CD14-positive monocyte (primary cell): ENCODE measurements around the gene IFNL1. TPM values are rescaled to one million over a fixed set of nuclear protein-coding genes. Genes with fewer than 3 reads are reported as not detected.

Source experiments
- DNase-seq, 3 donors: peaks; one replicate each; pipeline ENCODE4 v3.0.0-alpha.2; 2011 to 2022
- H2AFZ ChIP-seq: 2 replicates; pipeline ENCODE4 v1.6.0; 2012; ENCODE audit warnings: mild to moderate bottlenecking, low read depth, low read length, inconsistent platforms; ENCODE audit not compliant: insufficient read depth, poor library complexity, severe bottlenecking
- H3K27ac ChIP-seq, 2 donors: 1 replicate in 1 of 2; 2 replicates in 1 of 2; pipeline ENCODE4 v1.5.1; 2012 to 2013; ENCODE audit warnings: low read length in 2 of 2, control low read depth in 1 of 2, inconsistent platforms in 1 of 2, low read depth in 1 of 2, mild to moderate bottlenecking in 1 of 2
- H3K27me3 ChIP-seq, 2 donors: one replicate each; pipeline versions ENCODE4 v1.6.0 to v1.6.1; 2011 to 2013; ENCODE audit warnings: low read length in 2 of 2; ENCODE audit not compliant: control insufficient read depth in 2 of 2, insufficient read depth in 2 of 2
- H3K36me3 ChIP-seq, 2 donors: replicated peaks in 1 of 2; 1 replicate in 1 of 2; 2 replicates in 1 of 2; pipeline versions ENCODE4 v1.5.1 to v1.6.1; 2012 to 2013; ENCODE audit warnings: low read length in 2 of 2, control low read depth in 1 of 2, inconsistent platforms in 1 of 2, mild to moderate bottlenecking in 1 of 2; ENCODE audit not compliant: insufficient read depth in 2 of 2, control insufficient read depth in 1 of 2
- H3K4me1 ChIP-seq, 2 donors: 1 replicate in 1 of 2; 2 replicates in 1 of 2; pipeline versions ENCODE4 v1.5.1 to v1.6.1; 2012 to 2013; ENCODE audit warnings: low read length in 2 of 2, control low read depth in 1 of 2, inconsistent platforms in 1 of 2, mild to moderate bottlenecking in 1 of 2, moderate library complexity in 1 of 2; ENCODE audit not compliant: insufficient read depth in 2 of 2, control insufficient read depth in 1 of 2
- H3K4me2 ChIP-seq: replicated peaks from 2 replicates; pipeline ENCODE3; 2012; ENCODE audit warnings: low read length, moderate library complexity, mild to moderate bottlenecking; ENCODE audit not compliant: poor library complexity, severe bottlenecking; ENCODE audit errors: extremely low read depth
- H3K4me3 ChIP-seq, 3 experiments: fragments of 200-600 bp in 1 of 3; sonication (generic) in 1 of 3; replicated peaks in 1 of 3; 1 replicate in 2 of 3; 2 replicates in 1 of 3; pipeline ENCODE4 v1.5.1; 2011 to 2013; ENCODE audit warnings: low read length in 3 of 3, mild to moderate bottlenecking in 3 of 3, control low read depth in 2 of 3, low read depth in 2 of 3, inconsistent platforms in 1 of 3, moderate library complexity in 1 of 3
- H3K79me2 ChIP-seq: 2 replicates; pipeline ENCODE4 v1.6.0; 2012; ENCODE audit warnings: mild to moderate bottlenecking, control low read depth, inconsistent platforms, low read length, moderate library complexity; ENCODE audit not compliant: insufficient read depth
- H3K9ac ChIP-seq: 2 replicates; pipeline ENCODE4 v1.6.0; 2017; ENCODE audit warnings: low read length, mild to moderate bottlenecking; ENCODE audit not compliant: insufficient read depth, poor library complexity, severe bottlenecking
- H3K9me3 ChIP-seq, 2 donors: replicated peaks in 1 of 2; 1 replicate in 1 of 2; 2 replicates in 1 of 2; pipeline versions ENCODE4 v1.5.1 to v1.6.1; 2012 to 2013; ENCODE audit warnings: low read length in 2 of 2, control low read depth in 1 of 2; ENCODE audit not compliant: control insufficient read depth in 1 of 2, insufficient read depth in 1 of 2
- H4K20me1 ChIP-seq: 2 replicates; pipeline ENCODE4 v1.6.0; 2012; ENCODE audit warnings: mild to moderate bottlenecking, low read length, control low read depth, moderate library complexity; ENCODE audit not compliant: insufficient read depth
- H3K27ac Mint-ChIP-seq, 7 donors: one replicate each; pipeline ENCODE4 v1.8.0; 2020; ENCODE audit warnings: mild to moderate bottlenecking in 7 of 7, mixed read lengths in 7 of 7, moderate library complexity in 6 of 7, inconsistent platforms in 2 of 7
- H3K27me3 Mint-ChIP-seq, 3 donors: one replicate each; pipeline ENCODE4 v1.8.0; 2021 to 2022; ENCODE audit warnings: low read depth in 3 of 3, mild to moderate bottlenecking in 3 of 3, mixed read lengths in 3 of 3, moderate library complexity in 3 of 3, inconsistent platforms in 1 of 3
- H3K36me3 Mint-ChIP-seq, 2 donors: one replicate each; pipeline ENCODE4 v1.8.0; 2020; ENCODE audit warnings: mixed read lengths in 2 of 2, inconsistent platforms in 1 of 2, mild to moderate bottlenecking in 1 of 2
- H3K4me1 Mint-ChIP-seq: one replicate; pipeline ENCODE4 v1.8.0; 2020; ENCODE audit warnings: mild to moderate bottlenecking, mixed read lengths
- H3K4me3 Mint-ChIP-seq, 2 donors: one replicate each; pipeline ENCODE4 v1.8.0; 2020; ENCODE audit warnings: mild to moderate bottlenecking in 2 of 2, mixed read lengths in 2 of 2, moderate library complexity in 1 of 2
- H3K9me3 Mint-ChIP-seq, 7 donors: one replicate each; pipeline ENCODE4 v1.8.0; 2020 to 2022; ENCODE audit warnings: mixed read lengths in 7 of 7, mild to moderate bottlenecking in 6 of 7, moderate library complexity in 6 of 7, inconsistent platforms in 2 of 7
- WGBS: methylation state at CpG from one replicate; pipeline ENCODE4 v1.1.5; 2013; ENCODE audit warnings: missing lambda C conversion rate; ENCODE audit not compliant: insufficient coverage; 5-methylcytosine and 5-hydroxymethylcytosine counted together
- intact Hi-C, 2 donors: fragments of 100-400 bp; cut with micrococcal nuclease; formaldehyde crosslinking; loops; one replicate each; pipeline versions ENCODE4 v1.15.0 to v1.15.1; 2023
- polyA plus RNA-seq, 3 donors: library from polyadenylated mRNA; depleted of rRNA in 1 of 3; unstranded in 2 of 3; stranded (reverse) in 1 of 3; fragments of 300-500 nt in 2 of 3; fragments of >200 nt in 1 of 3; fragmentation: Illumina TruSeq in 2 of 3; gene quantifications; 1 replicate in 2 of 3; 2 replicates in 1 of 3; pipeline ENCODE4 v1.2.3, GENCODE V29; 2012 to 2021
- TF ChIP-seq, protein P1 (sequence below): fragments of 200-600 bp; IDR thresholded peaks from one replicate; pipeline ENCODE4 v1.8.0; 2022; ENCODE audit warnings: antibody characterized with exemption, mild to moderate bottlenecking

The IFNL1 gene
- polyA plus RNA-seq, 3 donors: not detected

DNA sequence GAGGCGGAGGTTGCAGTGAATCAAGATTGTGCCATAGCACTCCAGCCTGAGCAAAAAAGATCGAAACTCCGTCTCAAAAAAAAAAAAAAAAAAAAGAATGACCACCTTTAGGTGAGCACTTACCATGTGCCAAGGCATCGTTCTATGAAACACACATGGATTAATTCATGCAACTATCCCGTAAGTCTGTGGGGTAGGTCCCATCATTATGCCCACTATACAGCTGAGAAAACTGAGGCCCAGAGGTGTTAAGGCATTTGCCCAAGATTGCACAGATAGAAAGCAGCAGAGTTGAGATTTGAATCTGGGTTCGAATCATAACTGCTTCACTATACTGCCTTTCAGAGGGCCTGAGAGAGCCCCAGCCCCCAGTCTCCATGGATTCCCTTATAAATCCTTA is 37.3 kb downstream of the IFNL1 start:
- Histone ChIP-seq H3K4me3 (peak overlapping the region in 1 of 3 experiments; percentile 34), H3K9ac (no peak overlapping the region), H2AFZ (no peak overlapping the region), H3K36me3 (peaks cover 23 to 44% of the 10 kb centered on the region in 2 donors), H3K79me2 (peaks cover 77% of the 10 kb centered on the region), H3K27ac (no peak overlapping the region), H3K27me3 (no peaks in the 10 kb centered on the region), H3K4me2 (peak overlapping the region; percentile 34), H3K9me3 (no peaks in the 10 kb centered on the region), H4K20me1 (peaks cover 49% of the 10 kb centered on the region), H3K4me1 (peaks cover 46 to 77% of the 10 kb centered on the region in 2 donors)
- peaks cover 34 to 49% of the 10 kb centered on the region in 2 donors for H3K36me3 Mint-ChIP-seq
- 96% methylated on average over 5 of the region's 6 CpGs for WGBS
- peak overlapping the region in 1 of 2 donors; percentile 12 for H3K4me3 Mint-ChIP-seq
- peaks cover 64% of the 10 kb centered on the region for H3K4me1 Mint-ChIP-seq
- peaks cover 0 to 3% (median 2%) of the 10 kb centered on the region in 3 donors for H3K27me3 Mint-ChIP-seq
- H3K27ac Mint-ChIP-seq: peak overlapping the region in 4 of 7 donors; percentile 54 to 85 (median 73)
- peaks cover 0 to 7% (median 4%) of the 10 kb centered on the region in 7 donors for H3K9me3 Mint-ChIP-seq
- intact Hi-C loops: no loop called here
- TF ChIP-seq, protein P1, sequence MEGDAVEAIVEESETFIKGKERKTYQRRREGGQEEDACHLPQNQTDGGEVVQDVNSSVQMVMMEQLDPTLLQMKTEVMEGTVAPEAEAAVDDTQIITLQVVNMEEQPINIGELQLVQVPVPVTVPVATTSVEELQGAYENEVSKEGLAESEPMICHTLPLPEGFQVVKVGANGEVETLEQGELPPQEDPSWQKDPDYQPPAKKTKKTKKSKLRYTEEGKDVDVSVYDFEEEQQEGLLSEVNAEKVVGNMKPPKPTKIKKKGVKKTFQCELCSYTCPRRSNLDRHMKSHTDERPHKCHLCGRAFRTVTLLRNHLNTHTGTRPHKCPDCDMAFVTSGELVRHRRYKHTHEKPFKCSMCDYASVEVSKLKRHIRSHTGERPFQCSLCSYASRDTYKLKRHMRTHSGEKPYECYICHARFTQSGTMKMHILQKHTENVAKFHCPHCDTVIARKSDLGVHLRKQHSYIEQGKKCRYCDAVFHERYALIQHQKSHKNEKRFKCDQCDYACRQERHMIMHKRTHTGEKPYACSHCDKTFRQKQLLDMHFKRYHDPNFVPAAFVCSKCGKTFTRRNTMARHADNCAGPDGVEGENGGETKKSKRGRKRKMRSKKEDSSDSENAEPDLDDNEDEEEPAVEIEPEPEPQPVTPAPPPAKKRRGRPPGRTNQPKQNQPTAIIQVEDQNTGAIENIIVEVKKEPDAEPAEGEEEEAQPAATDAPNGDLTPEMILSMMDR: no peak
- DNase-seq: no peak

DNA sequence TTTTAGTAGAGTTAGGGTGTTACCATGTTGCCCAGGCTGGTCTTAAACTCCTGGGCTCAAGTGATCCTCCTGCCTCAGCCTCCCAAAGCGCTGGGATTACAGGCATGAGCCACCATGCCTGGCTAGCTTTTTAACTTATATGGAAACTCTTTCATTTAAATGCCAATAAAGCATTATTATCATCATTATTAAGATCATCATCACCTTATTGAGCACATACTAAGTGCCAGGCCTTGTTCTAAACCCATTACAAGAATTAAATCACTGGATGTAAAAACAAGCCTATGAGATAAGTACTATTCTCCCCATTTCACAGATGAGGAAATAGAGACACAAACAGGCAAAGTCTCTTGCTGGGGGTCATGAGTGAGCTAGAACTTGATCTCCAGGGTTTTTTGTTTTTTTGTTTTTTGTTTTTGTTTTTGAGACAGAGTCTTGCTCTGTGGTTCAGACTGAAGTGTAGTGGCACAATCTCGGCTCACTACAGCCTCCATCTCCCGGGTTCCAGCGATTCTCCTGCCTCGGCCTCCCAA is 38.3 kb downstream of the IFNL1 start:
- H3K4me3 Mint-ChIP-seq: peak overlapping the region; percentile 98 to 99
- DNase-seq: no peak
- no CpG with 5 or more reads among the region's 5 CpGs for WGBS
- Histone ChIP-seq H3K4me1 (peaks cover 50 to 75% of the 10 kb centered on the region in 2 donors), H3K4me3 (peak overlapping the region; percentile 93 to 98 (median 96)), H3K4me2 (peak overlapping the region; percentile 87), H2AFZ (no peak overlapping the region), H3K9me3 (no peaks in the 10 kb centered on the region), H3K27ac (peak overlapping the region; percentile 94), H4K20me1 (peaks cover 39% of the 10 kb centered on the region), H3K79me2 (peaks cover 80% of the 10 kb centered on the region), H3K9ac (peak overlapping the region; percentile 84), H3K27me3 (no peaks in the 10 kb centered on the region), H3K36me3 (peaks cover 14 to 34% of the 10 kb centered on the region in 2 donors)
- intact Hi-C loops: no loop called here
- peaks cover 26 to 40% of the 10 kb centered on the region in 2 donors for H3K36me3 Mint-ChIP-seq
- peaks cover 0 to 3% (median 2%) of the 10 kb centered on the region in 3 donors for H3K27me3 Mint-ChIP-seq
- peaks cover 55% of the 10 kb centered on the region for H3K4me1 Mint-ChIP-seq
- TF ChIP-seq, protein P1: no peak
- H3K9me3 Mint-ChIP-seq: peaks cover 0 to 7% (median 4%) of the 10 kb centered on the region in 7 donors
- H3K27ac Mint-ChIP-seq: peak overlapping the region; percentile 89 to 99 (median 97)
